Measurements from ENCODE around the gene HS2ST1. TPM values are rescaled to one million over a fixed set of nuclear protein-coding genes. Genes with fewer than 3 reads are reported as not detected.

The HS2ST1 gene
- total RNA-seq, 2 donors from 2014 or later: 7.7 TPM

DNA sequence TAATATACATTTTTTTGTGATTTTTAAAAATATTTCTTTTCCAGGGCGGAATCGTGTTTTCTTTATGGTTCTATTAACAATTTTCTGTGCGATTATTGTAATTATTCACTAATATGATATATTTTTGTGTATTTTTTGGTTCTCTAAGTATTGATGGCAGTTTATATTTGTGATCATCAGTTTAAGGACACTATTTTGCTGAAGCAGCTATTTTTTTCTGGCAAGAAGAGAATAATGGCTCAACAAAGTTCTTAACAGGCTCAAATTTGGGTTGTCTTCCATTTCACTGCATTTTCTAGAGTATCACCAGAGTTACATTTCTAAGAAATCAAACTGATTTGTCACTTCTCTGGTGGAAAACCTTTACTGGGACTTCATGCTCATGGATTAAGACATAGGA, 178.4 kb downstream of the HS2ST1 start:
- H3K4me3 ChIP-seq: no peak overlapping the region
- no peak for DNase-seq (ENCODE audit: low spot score)
- TF ChIP-seq, protein P1, sequence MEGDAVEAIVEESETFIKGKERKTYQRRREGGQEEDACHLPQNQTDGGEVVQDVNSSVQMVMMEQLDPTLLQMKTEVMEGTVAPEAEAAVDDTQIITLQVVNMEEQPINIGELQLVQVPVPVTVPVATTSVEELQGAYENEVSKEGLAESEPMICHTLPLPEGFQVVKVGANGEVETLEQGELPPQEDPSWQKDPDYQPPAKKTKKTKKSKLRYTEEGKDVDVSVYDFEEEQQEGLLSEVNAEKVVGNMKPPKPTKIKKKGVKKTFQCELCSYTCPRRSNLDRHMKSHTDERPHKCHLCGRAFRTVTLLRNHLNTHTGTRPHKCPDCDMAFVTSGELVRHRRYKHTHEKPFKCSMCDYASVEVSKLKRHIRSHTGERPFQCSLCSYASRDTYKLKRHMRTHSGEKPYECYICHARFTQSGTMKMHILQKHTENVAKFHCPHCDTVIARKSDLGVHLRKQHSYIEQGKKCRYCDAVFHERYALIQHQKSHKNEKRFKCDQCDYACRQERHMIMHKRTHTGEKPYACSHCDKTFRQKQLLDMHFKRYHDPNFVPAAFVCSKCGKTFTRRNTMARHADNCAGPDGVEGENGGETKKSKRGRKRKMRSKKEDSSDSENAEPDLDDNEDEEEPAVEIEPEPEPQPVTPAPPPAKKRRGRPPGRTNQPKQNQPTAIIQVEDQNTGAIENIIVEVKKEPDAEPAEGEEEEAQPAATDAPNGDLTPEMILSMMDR (IDR thresholded peaks at IDR 0.05): no peak
- H3K9me3 ChIP-seq: no peaks in the 10 kb centered on the region
- no peaks in the 10 kb centered on the region for H3K4me1 ChIP-seq
- H3K27ac ChIP-seq: no peak overlapping the region
- H3K27me3 ChIP-seq: no peaks in the 10 kb centered on the region
- H3K36me3 ChIP-seq: no peaks in the 10 kb centered on the region

DNA sequence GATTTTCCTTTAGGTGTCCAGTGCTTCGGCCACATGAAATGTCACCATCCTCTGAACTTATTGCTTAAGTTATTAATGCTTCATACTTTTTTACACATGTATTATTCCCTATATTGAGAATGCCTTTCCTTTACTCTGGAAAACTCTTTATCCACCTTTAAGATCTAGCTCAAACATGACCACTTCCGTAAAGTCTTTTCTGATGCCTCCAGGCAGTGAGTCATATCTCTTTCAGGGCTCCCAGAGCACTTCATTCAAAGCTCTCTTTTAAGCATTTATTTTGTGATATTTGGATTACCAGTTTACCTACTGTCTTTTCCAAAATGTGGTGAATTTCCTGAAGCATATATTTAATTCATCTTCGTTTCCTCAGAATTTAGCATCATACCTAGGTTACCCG, 178.9 kb downstream of the HS2ST1 start:
- no peaks in the 10 kb centered on the region for H3K27me3 ChIP-seq
- no peaks in the 10 kb centered on the region for H3K36me3 ChIP-seq
- TF ChIP-seq, protein P1 (IDR thresholded peaks at IDR 0.05): no peak
- H3K9me3 ChIP-seq: no peaks in the 10 kb centered on the region
- no peaks in the 10 kb centered on the region for H3K4me1 ChIP-seq
- H3K4me3 ChIP-seq: no peak overlapping the region
- no peak for DNase-seq (ENCODE audit: low spot score)
- H3K27ac ChIP-seq: no peak overlapping the region

DNA sequence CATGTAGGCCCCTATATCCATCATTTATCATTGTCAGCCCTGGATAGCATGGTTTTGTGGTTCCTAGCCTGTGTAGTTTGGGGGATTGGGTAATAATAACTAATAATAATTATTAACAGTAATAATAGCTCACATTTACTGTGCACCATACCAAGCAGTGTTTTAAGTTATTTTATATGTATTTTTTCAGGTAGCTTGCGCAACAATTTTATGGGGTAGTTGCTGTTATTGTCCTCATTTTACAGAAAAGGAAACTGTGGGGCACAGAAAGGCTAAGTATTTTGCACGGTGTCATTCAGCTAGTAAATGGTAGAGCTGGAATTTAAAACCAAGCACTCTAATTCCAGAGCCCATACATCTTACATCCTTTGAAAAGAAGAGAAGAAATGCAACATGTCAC, 179.8 kb downstream of the HS2ST1 start:
- TF ChIP-seq, protein P1 (IDR thresholded peaks at IDR 0.05): no peak
- H3K4me3 ChIP-seq: no peak overlapping the region
- no peaks in the 10 kb centered on the region for H3K9me3 ChIP-seq
- no peaks in the 10 kb centered on the region for H3K4me1 ChIP-seq
- H3K27ac ChIP-seq: no peak overlapping the region
- no peak for DNase-seq (ENCODE audit: low spot score)
- no peaks in the 10 kb centered on the region for H3K36me3 ChIP-seq
- no peaks in the 10 kb centered on the region for H3K27me3 ChIP-seq

DNA sequence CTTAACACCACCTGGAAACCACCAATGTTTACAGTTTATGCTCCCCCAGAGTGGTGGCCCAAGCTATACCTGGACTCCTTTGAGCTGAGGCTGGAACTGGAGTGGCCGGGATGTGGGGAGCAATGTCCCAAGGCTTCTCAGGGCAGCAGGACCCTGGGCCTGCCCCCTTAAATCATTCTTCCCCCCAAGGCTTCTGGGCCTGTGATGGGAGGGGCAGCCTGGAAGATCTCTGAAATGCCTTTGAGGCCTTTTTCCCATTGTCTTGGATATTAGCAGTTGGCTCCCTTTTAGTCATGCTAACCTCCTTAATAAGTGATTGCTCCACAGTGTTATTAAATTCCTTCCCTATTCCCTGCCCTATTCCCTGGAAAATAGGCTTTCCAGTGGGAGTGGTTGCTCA, 185.8 kb downstream of the HS2ST1 start:
- H3K9me3 ChIP-seq: peaks cover 0 to 9% of the 10 kb centered on the region in 2 donors
- TF ChIP-seq, protein P1 (IDR thresholded peaks at IDR 0.05): no peak
- H3K36me3 ChIP-seq: no peaks in the 10 kb centered on the region
- H3K4me1 ChIP-seq: no peaks in the 10 kb centered on the region
- no peaks in the 10 kb centered on the region for H3K27me3 ChIP-seq
- DNase-seq (ENCODE audit: low spot score): no peak
- H3K4me3 ChIP-seq: no peak overlapping the region
- no peak overlapping the region for H3K27ac ChIP-seq

DNA sequence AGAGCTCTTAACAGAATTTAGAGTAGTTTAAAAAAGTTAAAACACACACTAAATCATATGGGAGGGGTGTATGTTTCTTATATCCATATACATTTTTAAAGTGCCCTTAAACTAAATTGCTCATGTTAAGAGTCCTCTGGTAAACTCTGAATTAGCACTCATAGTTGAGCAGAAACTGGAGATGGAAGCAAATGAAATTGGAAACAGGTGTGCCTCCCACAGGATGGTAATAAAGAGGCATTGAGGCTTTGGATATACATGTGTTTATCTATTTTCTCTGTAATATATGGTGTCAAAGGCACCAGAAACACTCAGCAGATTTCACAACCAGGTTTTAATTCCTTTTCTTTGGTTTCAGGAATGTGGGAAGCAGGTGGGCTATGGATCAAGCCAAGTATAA, 188.6 kb downstream of the HS2ST1 start:
- no peaks in the 10 kb centered on the region for H3K27me3 ChIP-seq
- H3K4me1 ChIP-seq: no peaks in the 10 kb centered on the region
- no peak overlapping the region for H3K4me3 ChIP-seq
- H3K36me3 ChIP-seq: no peaks in the 10 kb centered on the region
- H3K27ac ChIP-seq: no peak overlapping the region
- DNase-seq (ENCODE audit: low spot score): no peak
- TF ChIP-seq, protein P1 (IDR thresholded peaks at IDR 0.05): no peak
- H3K9me3 ChIP-seq: peaks cover 0 to 9% of the 10 kb centered on the region in 2 donors

DNA sequence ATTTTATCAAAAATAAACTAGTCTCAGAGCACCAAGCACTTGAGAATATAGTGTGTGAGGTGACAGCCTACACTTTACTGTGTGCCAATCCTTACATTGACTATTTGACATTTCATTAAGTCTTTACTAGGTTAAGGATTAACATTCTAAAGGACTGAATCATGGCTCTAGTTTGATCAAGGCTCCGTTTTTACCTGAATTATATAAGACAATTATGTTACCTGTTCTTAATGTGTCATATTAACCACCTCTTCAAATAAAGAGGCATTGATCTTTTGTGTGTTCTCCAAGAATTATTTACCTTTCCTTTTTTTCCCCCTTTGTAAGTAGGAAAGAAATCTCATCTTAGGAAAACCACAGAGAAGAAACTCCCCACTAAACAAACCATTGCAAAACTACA, 189.7 kb downstream of the HS2ST1 start:
- DNase-seq (ENCODE audit: low spot score): no peak
- Histone ChIP-seq H3K4me1 (no peaks in the 10 kb centered on the region), H3K36me3 (no peaks in the 10 kb centered on the region), H3K27ac (no peak overlapping the region), H3K9me3 (peaks cover 0 to 9% of the 10 kb centered on the region in 2 donors), H3K27me3 (no peaks in the 10 kb centered on the region), H3K4me3 (no peak overlapping the region)
- TF ChIP-seq, protein P1 (IDR thresholded peaks at IDR 0.05): no peak
